AG04450 (cell line): Measurements from ENCODE around the gene JUP. TPM values are rescaled to one million over a fixed set of nuclear protein-coding genes. Genes with fewer than 3 reads are reported as not detected.
A peak's percentile ranks its signal among the peaks of the same experiment; 100 is the strongest.

Experiments used
- CTCF ChIA-PET: fragments of 300-600, 350-600 bp; formaldehyde crosslinking; extraction: SDS; loops from one replicate; lab custom pipeline; 2022; ENCODE audit warnings: antibody characterized with exemption, inconsistent platforms; lab: Charles Lee
- POLR2A ChIA-PET: fragments of 350-600 bp; formaldehyde crosslinking; extraction: SDS; loops from one replicate; lab custom pipeline; 2021; ENCODE audit warnings: antibody characterized with exemption, inconsistent platforms; lab: Yijun Ruan, JAX
- DNase-seq: peaks from one replicate; pipeline ENCODE4 v3.0.0-alpha.2; 2011; ENCODE audit warnings: low read depth, low spot score
- H3K27ac ChIP-seq: one replicate; pipeline ENCODE4 v1.5.1; 2012; ENCODE audit warnings: low read depth, low read length, control low read depth
- H3K27me3 ChIP-seq: one replicate; pipeline ENCODE4 v1.6.0; 2012; ENCODE audit warnings: low read length; ENCODE audit not compliant: control insufficient read depth, insufficient read depth
- H3K4me3 ChIP-seq: 2 replicates; pipeline ENCODE4 v1.5.1; 2011; ENCODE audit warnings: mild to moderate bottlenecking, low read depth, low read length, control low read depth
- H3K9me3 ChIP-seq: 2 replicates; pipeline ENCODE4 v1.5.1; 2012; ENCODE audit warnings: low read length; ENCODE audit not compliant: control insufficient read depth, insufficient read depth
- polyA plus RNA-seq: library from polyadenylated mRNA; depleted of rRNA; stranded (reverse); fragments of >200 nt; gene quantifications from 2 replicates; pipeline ENCODE4 v1.2.3, GENCODE V29; 2011; rRNA removed
- small RNA-seq: library from RNA; depleted of rRNA; stranded (forward); fragments of <200 nt; gene quantifications from one replicate; pipeline ENCODE3, GENCODE V24; 2012; ENCODE audit warnings: low read depth; ENCODE audit not compliant: insufficient read length
- TF ChIP-seq, protein P1 (sequence below): IDR thresholded peaks from 2 replicates; pipeline ENCODE4 v1.5.1; 2011; ENCODE audit warnings: low read depth, low read length, control low read depth, inconsistent platforms

JUP gene
- polyA plus RNA-seq, 1 experiment: 13.5 TPM

DNA sequence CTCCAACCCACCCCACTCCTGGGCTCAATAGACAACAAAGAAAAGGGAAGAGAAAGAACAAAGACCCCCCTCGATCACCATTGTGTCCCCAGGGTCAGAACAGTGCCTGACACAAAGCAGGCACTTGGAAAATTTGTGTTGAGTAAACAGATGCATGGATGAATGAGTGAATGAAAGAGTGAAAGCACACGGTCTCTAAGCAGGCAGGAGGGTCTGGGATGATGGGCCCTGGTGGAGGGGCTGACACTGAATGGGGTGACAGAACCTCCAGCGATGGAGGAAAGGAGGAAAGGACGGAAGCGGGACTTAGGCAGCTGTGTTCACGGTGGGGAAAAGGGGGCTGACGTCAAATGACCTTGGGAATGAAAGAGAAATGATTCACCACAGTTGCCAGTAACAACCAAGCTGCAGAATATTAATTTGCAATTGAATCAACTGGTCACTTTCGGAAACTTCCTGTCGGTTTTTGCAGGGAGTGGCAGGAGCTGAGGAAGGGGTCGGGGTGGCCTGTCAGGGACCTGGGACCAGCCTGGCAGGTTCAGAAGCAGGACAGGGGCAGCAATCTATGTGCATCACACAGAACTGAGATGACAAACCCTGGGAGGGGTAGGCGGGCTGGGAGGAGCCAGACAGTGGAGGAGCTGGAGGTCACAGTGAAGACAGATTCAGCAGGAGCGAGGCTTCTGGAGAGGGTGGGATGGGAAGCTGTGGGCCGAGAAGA is 81.1 kb downstream of the JUP start:
- no peak for DNase-seq
- Histone ChIP-seq H3K9me3 (no peaks in the 10 kb centered on the region), H3K27ac (peak overlapping the region; percentile 2), H3K27me3 (no peaks in the 10 kb centered on the region), H3K4me3 (no peak overlapping the region)
- TF ChIP-seq, protein P1, sequence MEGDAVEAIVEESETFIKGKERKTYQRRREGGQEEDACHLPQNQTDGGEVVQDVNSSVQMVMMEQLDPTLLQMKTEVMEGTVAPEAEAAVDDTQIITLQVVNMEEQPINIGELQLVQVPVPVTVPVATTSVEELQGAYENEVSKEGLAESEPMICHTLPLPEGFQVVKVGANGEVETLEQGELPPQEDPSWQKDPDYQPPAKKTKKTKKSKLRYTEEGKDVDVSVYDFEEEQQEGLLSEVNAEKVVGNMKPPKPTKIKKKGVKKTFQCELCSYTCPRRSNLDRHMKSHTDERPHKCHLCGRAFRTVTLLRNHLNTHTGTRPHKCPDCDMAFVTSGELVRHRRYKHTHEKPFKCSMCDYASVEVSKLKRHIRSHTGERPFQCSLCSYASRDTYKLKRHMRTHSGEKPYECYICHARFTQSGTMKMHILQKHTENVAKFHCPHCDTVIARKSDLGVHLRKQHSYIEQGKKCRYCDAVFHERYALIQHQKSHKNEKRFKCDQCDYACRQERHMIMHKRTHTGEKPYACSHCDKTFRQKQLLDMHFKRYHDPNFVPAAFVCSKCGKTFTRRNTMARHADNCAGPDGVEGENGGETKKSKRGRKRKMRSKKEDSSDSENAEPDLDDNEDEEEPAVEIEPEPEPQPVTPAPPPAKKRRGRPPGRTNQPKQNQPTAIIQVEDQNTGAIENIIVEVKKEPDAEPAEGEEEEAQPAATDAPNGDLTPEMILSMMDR: no peak
- ChIA-PET POLR2A (interaction anchor here (0.6 to 1.4 kb wide), 3 partner anchors 16 to 903 kb away, joined by 3 to 8 read pairs (median 3); partner anchors contain the start of gene EIF1), CTCF (interaction anchor here (1.0 to 2.8 kb wide), 2 partner anchors 9 to 16 kb away, joined by 3 to 17 read pairs; no protein-coding TSS in a partner anchor)

Small RNA genes lying within 50 kb of the gene (small RNA-seq; reads per million reads assigned to genes)
- gene RN7SL399P: not detected
- 0.81 reads per million for gene RNA5SP442

Other genes with a start within 250 kb of the JUP start
- gene KRT9, start 214.7 kb downstream of the JUP start, polyA plus RNA-seq: not detected in 2 replicates
- gene KRT14, start 199.8 kb downstream of the JUP start, polyA plus RNA-seq: 0.09 TPM in 1 of 2 replicates, not detected in the other
- not detected in 2 replicates for gene KRT16, start 173.9 kb downstream of the JUP start, polyA plus RNA-seq
- 2.8 and 4.9 TPM in 2 replicates for gene KRT17, start 162.1 kb downstream of the JUP start, polyA plus RNA-seq
- 529 and 549 TPM in 2 replicates for gene EIF1, start 97.8 kb downstream of the JUP start, polyA plus RNA-seq
- not detected in 2 replicates for gene GAST, start 74.4 kb downstream of the JUP start, polyA plus RNA-seq
- 0.04 and 0.07 TPM in 2 replicates for gene HAP1, start 52.1 kb downstream of the JUP start, polyA plus RNA-seq
- gene P3H4, start 25.2 kb upstream of the JUP start, polyA plus RNA-seq: 51.5 and 58.8 TPM in 2 replicates
- gene FKBP10, start 26.3 kb upstream of the JUP start, polyA plus RNA-seq: 487 and 624 TPM in 2 replicates
- 97.4 and 106 TPM in 2 replicates for gene NT5C3B, start 49.5 kb upstream of the JUP start, polyA plus RNA-seq
- gene KLHL10, start 51.1 kb upstream of the JUP start, polyA plus RNA-seq: 0.06 TPM in 2 replicates
- 7.6 and 9.3 TPM in 2 replicates for gene KLHL11, start 78.7 kb upstream of the JUP start, polyA plus RNA-seq
- gene ACLY, start 132.2 kb upstream of the JUP start, polyA plus RNA-seq: 161 and 163 TPM in 2 replicates
- gene ODAD4, start 143.9 kb upstream of the JUP start, polyA plus RNA-seq: 0.47 and 0.56 TPM in 2 replicates
- gene CNP, start 180.1 kb upstream of the JUP start, polyA plus RNA-seq: 53.0 and 85.7 TPM in 2 replicates
- 62.0 and 66.4 TPM in 2 replicates for gene DNAJC7, start 230.7 kb upstream of the JUP start, polyA plus RNA-seq
- 46.5 and 51.3 TPM in 2 replicates for gene NKIRAS2, start 233.4 kb upstream of the JUP start, polyA plus RNA-seq